Stomach (tissue), 9 donors: ENCODE measurements around the gene PTAR1. TPM values are rescaled to one million over a fixed set of nuclear protein-coding genes. Genes with fewer than 3 reads are reported as not detected.
"Not testable (repeated sequence)": the region's sequence is repeated elsewhere in the genome, so short reads cannot be mapped to it uniquely, and the experiment has no call there.

Experiments
- DNase-seq, 2 donors: peaks; one replicate each; pipeline versions ENCODE4 v3.0.0 to v3.0.0-alpha.2; 2013 to 2019
- H3K27ac ChIP-seq, 5 donors: fragments of 200-600 bp in 4 of 5; sonication (generic) in 4 of 5; one replicate each; pipeline ENCODE4 v1.5.1; 2013 to 2019; ENCODE audit warnings: mild to moderate bottlenecking in 1 of 5, moderate library complexity in 1 of 5
- H3K27me3 ChIP-seq, 3 donors: fragments of 200-600 bp; sonication (generic); one replicate each; pipeline ENCODE4 v1.5.1; 2017 to 2019; ENCODE audit warnings: mixed run types in 1 of 3
- H3K36me3 ChIP-seq, 4 donors: fragments of 200-600 bp; sonication (generic); 1 replicate in 3 of 4; 2 replicates in 1 of 4; pipeline ENCODE4 v1.5.1; 2016 to 2019
- H3K4me1 ChIP-seq, 4 donors: fragments of 200-600 bp; sonication (generic); one replicate each; pipeline ENCODE4 v1.5.1; 2016 to 2019
- H3K4me3 ChIP-seq, 4 donors: fragments of 200-600 bp; sonication (generic) in 3 of 4; one replicate each; pipeline ENCODE4 v1.5.1; 2016 to 2019; ENCODE audit warnings: mild to moderate bottlenecking in 1 of 4
- H3K9me3 ChIP-seq, 4 donors: fragments of 200-600 bp; sonication (generic); one replicate each; pipeline ENCODE4 v1.5.1; 2016 to 2019
- EP300 ChIP-seq: sonication (generic); formaldehyde crosslinking; IDR thresholded peaks from one replicate; pipeline ENCODE4 v1.6.1; 2017; ENCODE audit warnings: antibody characterized with exemption
- POLR2A ChIP-seq, 4 donors: fragments of 450-650 bp; IDR thresholded peaks; one replicate each; pipeline ENCODE4 v1.6.1; 2016; ENCODE audit warnings: antibody characterized with exemption in 4 of 4, control low read depth in 2 of 4, mild to moderate bottlenecking in 1 of 4, moderate library complexity in 1 of 4
- POLR2AphosphoS5 ChIP-seq, 3 donors: sonication (generic); formaldehyde crosslinking; IDR thresholded peaks; one replicate each; pipeline ENCODE4 v1.6.1; 2016; ENCODE audit warnings: antibody characterized with exemption in 3 of 3
- WGBS, 5 donors: extraction: QIAGEN DNeasy Blood & Tissue Kit in 3 of 5; methylation state at CpG; one replicate each; pipeline versions ENCODE4 v1.1.5 to v1.1.7; 2013 to 2018; 5-methylcytosine and 5-hydroxymethylcytosine counted together
- intact Hi-C: fragments of 100-400 bp; cut with DNase I; formaldehyde crosslinking; loops from one replicate; pipeline ENCODE4 v1.15.1; 2023; ENCODE audit warnings: low total_unique reads
- polyA plus RNA-seq, 3 donors: library from polyadenylated mRNA; stranded (reverse); fragments of 200-250 nt; gene quantifications; one replicate each; pipeline ENCODE4 v1.2.3, GENCODE V29; 2013
- total RNA-seq, 5 donors: library from RNA; depleted of rRNA; stranded (reverse); fragments of >200 nt; gene quantifications; one replicate each; pipeline versions ENCODE4 v1.1.0 to v1.2.3, GENCODE V29; 2014 to 2016
- TF ChIP-seq, protein P1 (sequence below), 7 experiments: fragments of 450-650 bp in 4 of 7; fragments of 200-600 bp in 3 of 7; sonication (generic) in 3 of 7; IDR thresholded peaks; one replicate each; pipeline ENCODE4 v1.5.1; 2016 to 2019; ENCODE audit warnings: antibody characterized with exemption in 7 of 7, control low read depth in 2 of 7, mild to moderate bottlenecking in 1 of 7
- donor health status: healthy with polysubstance abuse.
- donor health status: Bipolar disorder and iron deficiency.
- donor health status: healthy.

Gene PTAR1
- total and polyA plus RNA-seq, 8 donors = 4.5 to 124 (median 13.8) TPM

- TF ChIP-seq EP300 (no peak), POLR2AphosphoS5 (IDR thresholded peaks at IDR 0.05) (no peak), POLR2A (IDR thresholded peaks at IDR 0.05) (no peak)
- TF ChIP-seq, protein P1, sequence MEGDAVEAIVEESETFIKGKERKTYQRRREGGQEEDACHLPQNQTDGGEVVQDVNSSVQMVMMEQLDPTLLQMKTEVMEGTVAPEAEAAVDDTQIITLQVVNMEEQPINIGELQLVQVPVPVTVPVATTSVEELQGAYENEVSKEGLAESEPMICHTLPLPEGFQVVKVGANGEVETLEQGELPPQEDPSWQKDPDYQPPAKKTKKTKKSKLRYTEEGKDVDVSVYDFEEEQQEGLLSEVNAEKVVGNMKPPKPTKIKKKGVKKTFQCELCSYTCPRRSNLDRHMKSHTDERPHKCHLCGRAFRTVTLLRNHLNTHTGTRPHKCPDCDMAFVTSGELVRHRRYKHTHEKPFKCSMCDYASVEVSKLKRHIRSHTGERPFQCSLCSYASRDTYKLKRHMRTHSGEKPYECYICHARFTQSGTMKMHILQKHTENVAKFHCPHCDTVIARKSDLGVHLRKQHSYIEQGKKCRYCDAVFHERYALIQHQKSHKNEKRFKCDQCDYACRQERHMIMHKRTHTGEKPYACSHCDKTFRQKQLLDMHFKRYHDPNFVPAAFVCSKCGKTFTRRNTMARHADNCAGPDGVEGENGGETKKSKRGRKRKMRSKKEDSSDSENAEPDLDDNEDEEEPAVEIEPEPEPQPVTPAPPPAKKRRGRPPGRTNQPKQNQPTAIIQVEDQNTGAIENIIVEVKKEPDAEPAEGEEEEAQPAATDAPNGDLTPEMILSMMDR (IDR thresholded peaks at IDR 0.05) = no peak
- no peak overlapping the region for H3K4me3 ChIP-seq
- no peaks in the 10 kb centered on the region for H3K4me1 ChIP-seq
- no peak overlapping the region for H3K27ac ChIP-seq
- H3K9me3 ChIP-seq = no peaks in the 10 kb centered on the region
- H3K36me3 ChIP-seq = no peaks in the 10 kb centered on the region
- no peak for DNase-seq
- intact Hi-C loops = no loop called here
- H3K27me3 ChIP-seq = no peaks in the 10 kb centered on the region
- 71 to 93% (median 86%) methylated on average over 1 of the region's 1 CpG for WGBS, 5 donors
These were observed 8.3 kb upstream of the PTAR1 start for GRCh38 chr9:69768101-69768500.

GRCh38 chr9:69763862-69764261, 4.1 kb upstream of the PTAR1 start:
- intact Hi-C loops, H3K27me3 ChIP-seq, H3K27ac ChIP-seq, H3K9me3 ChIP-seq, DNase-seq, H3K4me3 ChIP-seq, H3K36me3 ChIP-seq, H3K4me1 ChIP-seq: not testable (repeated sequence)
- 45 to 57% (median 49%) methylated on average over 4 to 5 of the region's 5 CpGs for WGBS, 5 donors

DNA sequence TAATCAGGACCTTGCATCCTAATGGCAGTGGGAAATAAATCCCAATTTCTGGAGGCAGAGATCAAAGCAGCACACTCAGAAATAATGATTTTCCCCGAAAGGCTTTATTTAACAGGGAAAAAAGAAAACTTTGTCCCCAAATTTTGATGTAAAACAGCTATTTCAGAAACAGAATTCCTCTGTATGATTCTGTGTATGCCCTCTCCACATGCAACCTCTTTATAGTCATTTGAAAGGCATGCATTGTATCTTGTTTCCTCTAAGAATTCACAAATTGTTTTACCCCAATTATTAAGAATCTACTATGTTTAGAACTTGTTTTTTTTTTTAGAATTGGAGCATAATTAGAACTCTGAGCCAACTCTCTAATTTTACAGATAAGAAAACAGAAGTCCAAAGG, 2.7 kb upstream of the PTAR1 start:
- intact Hi-C loops = no loop called here

DNA sequence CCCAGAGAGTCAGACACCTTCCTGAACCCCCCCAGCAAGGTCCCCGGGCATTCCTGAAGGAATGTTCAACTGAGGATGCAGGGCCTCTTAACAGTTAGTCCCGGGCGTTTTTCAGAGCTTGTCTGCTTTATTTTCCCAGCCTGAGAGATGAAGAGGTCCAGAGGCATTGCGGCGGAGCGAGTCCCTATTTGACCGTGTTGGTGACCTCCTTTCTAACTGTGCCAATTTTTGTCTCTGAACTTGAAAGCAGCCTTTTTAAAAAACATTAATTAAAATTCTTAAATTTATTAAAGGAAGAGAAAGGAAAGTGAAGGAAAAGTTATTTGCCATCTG, 433 bp upstream of the PTAR1 start:
- no peak for DNase-seq
- intact Hi-C loops = no loop called here
- WGBS, 5 donors = 12 to 27% (median 19%) methylated on average over 7 of the region's 7 CpGs
- H3K27me3 ChIP-seq = no peaks in the 10 kb centered on the region
- no peaks in the 10 kb centered on the region for H3K9me3 ChIP-seq
- peaks cover 6 to 39% (median 26%) of the 10 kb centered on the region in 4 donors for H3K4me1 ChIP-seq
- TF ChIP-seq EP300 (no peak), POLR2AphosphoS5 (IDR thresholded peaks at IDR 0.05) (no peak), POLR2A (IDR thresholded peaks at IDR 0.05) (no peak)
- TF ChIP-seq, protein P1 (IDR thresholded peaks at IDR 0.05) = no peak
- peak overlapping the region; percentile 67 to 87 (median 80) for H3K4me3 ChIP-seq
- H3K36me3 ChIP-seq = no peaks in the 10 kb centered on the region
- H3K27ac ChIP-seq = peak overlapping the region; percentile 58 to 98 (median 94)

More for the DNA sequence above, 2.7 kb upstream of the PTAR1 start:
- no peak for DNase-seq
- Histone ChIP-seq H3K27me3 (no peaks in the 10 kb centered on the region), H3K4me3 (no peak overlapping the region), H3K36me3 (no peaks in the 10 kb centered on the region), H3K9me3 (no peaks in the 10 kb centered on the region), H3K4me1 (peaks cover 6 to 20% (median 15%) of the 10 kb centered on the region in 4 donors), H3K27ac (no peak overlapping the region)
- TF ChIP-seq POLR2A (IDR thresholded peaks at IDR 0.05) (no peak), EP300 (no peak), POLR2AphosphoS5 (IDR thresholded peaks at IDR 0.05) (no peak)
- TF ChIP-seq, protein P1 (IDR thresholded peaks at IDR 0.05) = no peak
- WGBS, 5 donors = 93 to 97% (median 96%) methylated on average over 1 of the region's 1 CpG

DNA sequence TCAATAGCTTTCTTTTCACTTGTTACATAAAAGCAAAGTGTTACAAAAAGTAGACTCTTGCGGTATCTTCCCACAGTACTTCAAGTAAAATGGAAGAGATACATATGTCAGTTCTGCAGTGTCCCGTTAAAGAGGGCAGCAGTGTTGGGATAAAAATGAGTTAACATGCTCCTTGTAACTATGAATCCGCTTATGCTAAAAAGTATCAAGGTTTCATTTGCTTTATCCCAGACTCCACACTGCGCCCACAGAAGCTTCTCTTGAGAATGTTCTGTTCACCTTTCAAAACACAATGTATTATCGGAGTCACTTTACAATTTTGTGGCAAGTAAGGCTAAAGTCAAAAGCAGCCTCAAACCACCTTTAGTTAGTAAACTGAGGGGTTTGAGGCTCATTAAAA, 790 bp downstream of the PTAR1 start:
- TF ChIP-seq POLR2AphosphoS5 (IDR thresholded peaks at IDR 0.05) = no peak
- TF ChIP-seq POLR2A (IDR thresholded peaks at IDR 0.05) = no peak
- no peak for TF ChIP-seq EP300
- TF ChIP-seq, protein P1 (IDR thresholded peaks at IDR 0.05) = no peak
- peak in 1 of 2 donors; percentile 39 for DNase-seq
- intact Hi-C loops = no loop called here
- Histone ChIP-seq H3K27me3 (no peaks in the 10 kb centered on the region), H3K4me3 (peak overlapping the region; percentile 67 to 87 (median 80)), H3K27ac (peak overlapping the region; percentile 93 to 98 (median 96)), H3K36me3 (no peaks in the 10 kb centered on the region), H3K4me1 (peaks cover 6 to 39% (median 27%) of the 10 kb centered on the region in 4 donors), H3K9me3 (no peaks in the 10 kb centered on the region)
- 0 to 3% (median 1%) methylated on average over 5 of the region's 5 CpGs for WGBS, 5 donors
